Muscle layer of colon (tissue), 2 donors: ENCODE data around the gene FBXO48.

Experiments
- H3K27ac ChIP-seq: one replicate; pipeline ENCODE4 v1.7.0; 2013; ENCODE audit warnings: low read depth, mild to moderate bottlenecking, low read length, moderate library complexity
- H3K27me3 ChIP-seq, 2 donors: one replicate each; pipeline ENCODE4 v1.7.0; 2013; ENCODE audit warnings: low read length in 2 of 2, mild to moderate bottlenecking in 2 of 2; ENCODE audit not compliant: insufficient read depth in 2 of 2, control insufficient read depth in 1 of 2
- H3K36me3 ChIP-seq: one replicate; pipeline ENCODE4 v1.7.0; 2013; ENCODE audit warnings: mild to moderate bottlenecking, low read length; ENCODE audit not compliant: insufficient read depth
- H3K4me1 ChIP-seq: one replicate; pipeline ENCODE4 v1.7.0; 2013; ENCODE audit warnings: mild to moderate bottlenecking, low read length; ENCODE audit not compliant: insufficient read depth
- H3K4me3 ChIP-seq, 2 donors: one replicate each; pipeline ENCODE4 v1.7.0; 2013; ENCODE audit warnings: low read length in 2 of 2, low read depth in 1 of 2, mild to moderate bottlenecking in 1 of 2, moderate library complexity in 1 of 2
- H3K9ac ChIP-seq: one replicate; pipeline ENCODE4 v1.7.0; 2013; ENCODE audit warnings: low read length
- H3K9me3 ChIP-seq: one replicate; pipeline ENCODE4 v1.7.0; 2013; ENCODE audit warnings: mild to moderate bottlenecking, low read length
- donor health status: abdominal sarcoma.
- donor health status: Adenocarcinoma of cecum.

FBXO48 gene

GRCh38 chr2:68468801-68469200, 1.7 kb upstream of the FBXO48 start:
- H3K4me1 ChIP-seq, result peaks cover 6% of the 10 kb centered on the region
- no peak overlapping the region for H3K4me3 ChIP-seq
- H3K9me3 ChIP-seq, result no peaks in the 10 kb centered on the region
- no peak overlapping the region for H3K9ac ChIP-seq
- no peaks in the 10 kb centered on the region for H3K27me3 ChIP-seq
- H3K27ac ChIP-seq, result no peak overlapping the region
- no peaks in the 10 kb centered on the region for H3K36me3 ChIP-seq

DNA sequence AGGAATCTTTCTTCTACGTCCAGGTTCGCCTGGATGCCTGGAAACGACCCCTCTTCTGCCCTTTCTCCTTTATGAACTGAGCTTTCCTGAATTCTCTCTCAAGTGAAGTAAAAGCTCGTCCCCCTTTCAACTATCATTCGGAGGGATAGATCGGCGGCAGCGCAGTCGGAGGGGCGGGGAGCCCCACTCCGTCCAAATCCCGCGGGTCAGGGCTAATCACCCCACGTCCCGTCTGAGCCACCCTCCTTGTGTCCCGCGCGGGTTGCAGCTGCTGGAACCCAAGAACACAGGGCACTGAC, 367 bp downstream of the FBXO48 start:
- Histone ChIP-seq H3K9me3 (no peaks in the 10 kb centered on the region), H3K36me3 (no peaks in the 10 kb centered on the region), H3K27me3 (no peaks in the 10 kb centered on the region), H3K9ac (peak overlapping the region; percentile 94), H3K4me3 (peak overlapping the region; percentile 84 to 95), H3K4me1 (peaks cover 6% of the 10 kb centered on the region), H3K27ac (peak overlapping the region; percentile 67)

DNA sequence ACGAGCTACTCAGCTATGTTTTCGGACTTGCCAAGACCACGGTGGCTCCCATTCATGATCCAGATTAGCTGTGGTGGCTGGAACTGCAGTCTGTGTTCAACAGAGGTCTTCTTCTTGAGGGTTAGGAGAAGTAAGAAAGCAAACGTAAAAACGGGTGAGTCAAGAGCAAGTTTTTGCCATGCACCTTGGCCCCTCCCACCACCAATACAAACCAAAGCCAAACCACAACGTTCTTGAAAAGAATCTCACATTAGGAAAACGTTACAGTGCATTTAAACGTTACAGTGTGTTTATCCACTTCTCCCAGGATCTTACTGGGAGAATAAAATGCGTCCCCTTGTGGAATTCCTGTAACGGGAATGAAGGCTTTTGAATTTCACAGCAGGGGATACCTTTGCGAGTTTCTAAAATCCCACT, 725 bp downstream of the FBXO48 start:
- peak overlapping the region; percentile 94 for H3K9ac ChIP-seq
- peak overlapping the region; percentile 84 to 95 for H3K4me3 ChIP-seq
- H3K4me1 ChIP-seq, result peaks cover 6% of the 10 kb centered on the region
- no peaks in the 10 kb centered on the region for H3K27me3 ChIP-seq
- H3K9me3 ChIP-seq, result no peaks in the 10 kb centered on the region
- H3K27ac ChIP-seq, result peak overlapping the region; percentile 67
- H3K36me3 ChIP-seq, result no peaks in the 10 kb centered on the region

DNA sequence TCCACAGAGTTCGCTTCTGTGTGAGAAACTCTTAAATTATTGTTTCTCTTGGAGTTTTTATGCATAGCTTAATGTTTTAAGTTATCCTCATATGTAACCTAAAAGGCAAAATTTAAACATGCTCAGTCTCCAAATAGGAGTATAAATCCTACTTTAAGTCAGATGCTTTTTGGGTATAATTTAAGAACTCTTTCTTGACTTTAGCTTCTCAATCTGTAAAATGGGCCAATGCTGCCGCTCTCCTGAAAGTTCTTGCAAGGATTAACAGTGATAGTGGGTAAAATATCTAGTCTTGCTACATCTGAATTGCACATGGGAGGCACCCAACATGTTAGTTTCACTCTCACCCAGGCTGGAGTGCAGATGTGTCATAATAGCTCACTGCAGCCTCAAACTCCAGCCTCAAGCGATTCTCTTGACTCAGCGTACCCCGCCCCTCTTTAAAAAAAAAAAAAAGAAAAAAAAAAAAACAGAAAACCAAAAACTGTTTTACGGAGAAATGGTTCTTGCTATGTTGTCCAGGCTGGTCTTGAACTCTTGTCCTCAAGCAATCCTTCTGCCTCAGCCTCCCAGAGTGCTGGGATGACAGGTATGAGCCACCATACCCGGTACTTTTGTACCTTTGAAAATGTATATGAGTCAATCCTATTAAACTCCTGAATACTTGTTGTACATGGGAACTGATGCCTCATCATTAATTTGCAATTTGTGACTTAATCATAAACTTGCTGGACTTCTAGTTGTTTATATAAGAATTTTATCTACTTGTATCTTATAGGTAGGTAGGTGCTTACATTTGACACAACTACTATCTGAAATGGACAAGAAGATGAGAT, 1.8 kb downstream of the FBXO48 start:
- H3K4me1 ChIP-seq, result peaks cover 6% of the 10 kb centered on the region
- no peak overlapping the region for H3K27ac ChIP-seq
- no peaks in the 10 kb centered on the region for H3K27me3 ChIP-seq
- no peaks in the 10 kb centered on the region for H3K36me3 ChIP-seq
- H3K9me3 ChIP-seq, result no peaks in the 10 kb centered on the region
- no peak overlapping the region for H3K4me3 ChIP-seq
- no peak overlapping the region for H3K9ac ChIP-seq

DNA sequence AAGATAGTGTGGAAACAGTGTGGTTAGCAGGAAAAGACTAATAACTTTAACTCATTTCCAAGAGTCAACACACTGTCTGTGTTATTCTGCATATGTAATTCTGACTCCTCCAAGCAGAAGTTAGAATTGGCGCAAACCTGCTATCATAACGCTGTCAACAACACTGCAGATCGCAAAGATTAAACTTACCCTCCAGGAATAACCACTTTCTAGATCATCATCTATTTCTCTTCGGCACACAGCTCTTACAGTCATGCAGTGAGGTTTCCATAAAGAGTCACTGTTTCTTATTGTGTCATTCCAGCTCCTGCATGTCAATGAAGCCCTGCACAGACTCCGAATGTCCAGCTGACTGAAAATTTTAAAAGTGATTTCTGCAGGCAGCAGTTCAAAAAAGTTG, 2.4 kb downstream of the FBXO48 start:
- peaks cover 6% of the 10 kb centered on the region for H3K4me1 ChIP-seq
- H3K27ac ChIP-seq, result no peak overlapping the region
- no peak overlapping the region for H3K4me3 ChIP-seq
- H3K27me3 ChIP-seq, result no peaks in the 10 kb centered on the region
- H3K36me3 ChIP-seq, result no peaks in the 10 kb centered on the region
- no peak overlapping the region for H3K9ac ChIP-seq
- H3K9me3 ChIP-seq, result no peaks in the 10 kb centered on the region

DNA sequence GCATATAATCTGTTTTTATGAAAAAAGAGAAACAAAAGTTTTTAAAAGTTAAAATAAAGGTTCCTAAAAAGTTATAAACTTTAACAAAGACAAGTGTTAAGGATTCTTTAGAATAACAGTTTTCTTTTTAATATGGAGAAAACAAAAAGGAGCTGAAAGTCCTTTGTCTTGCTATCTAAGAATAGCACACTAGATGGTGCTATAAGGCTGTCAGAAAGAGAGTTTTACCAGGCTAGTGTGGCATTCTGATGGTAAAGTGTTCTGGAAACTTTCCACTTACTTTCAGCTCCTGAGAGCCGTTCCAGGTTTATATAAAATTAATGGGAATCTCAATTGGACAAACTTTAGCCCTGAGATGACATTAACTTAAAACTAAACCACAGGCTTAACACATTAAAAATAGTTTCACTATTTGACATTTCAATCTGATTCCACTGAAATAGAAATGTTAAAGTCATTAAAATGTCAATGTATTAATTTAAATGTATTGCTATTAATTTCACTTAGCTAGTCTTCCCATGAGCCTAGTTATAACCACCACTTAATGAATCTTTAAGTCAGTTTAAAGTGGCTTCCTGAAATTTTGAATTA, 3.7 kb downstream of the FBXO48 start:
- Histone ChIP-seq H3K9me3 (no peaks in the 10 kb centered on the region), H3K4me1 (peaks cover 6% of the 10 kb centered on the region), H3K9ac (no peak overlapping the region), H3K36me3 (no peaks in the 10 kb centered on the region), H3K4me3 (no peak overlapping the region), H3K27me3 (no peaks in the 10 kb centered on the region), H3K27ac (no peak overlapping the region)

DNA sequence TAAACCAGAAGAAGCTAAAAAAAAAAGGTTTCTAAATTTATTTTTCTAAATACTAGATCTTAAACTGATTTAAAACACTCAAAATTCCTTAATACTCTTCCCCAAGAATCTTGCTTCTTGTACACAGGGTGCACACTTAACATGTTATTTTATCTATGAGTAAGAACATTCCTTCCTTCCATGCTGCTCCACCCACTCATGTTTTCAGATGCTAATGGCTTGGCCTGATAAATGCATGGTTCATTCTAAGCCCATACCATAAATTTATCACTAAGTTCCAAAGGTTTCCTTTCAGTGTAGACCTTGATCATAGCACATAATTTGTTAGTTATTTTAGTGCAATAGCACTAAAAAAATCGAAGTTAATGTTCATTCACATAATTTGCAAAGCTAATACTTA, 8.1 kb downstream of the FBXO48 start:
- H3K4me1 ChIP-seq, result no peaks in the 10 kb centered on the region
- no peak overlapping the region for H3K4me3 ChIP-seq
- no peaks in the 10 kb centered on the region for H3K9me3 ChIP-seq
- H3K9ac ChIP-seq, result no peak overlapping the region
- H3K36me3 ChIP-seq, result no peaks in the 10 kb centered on the region
- H3K27me3 ChIP-seq, result no peaks in the 10 kb centered on the region
- no peak overlapping the region for H3K27ac ChIP-seq

GRCh38 chr2:68456198-68456597, 10.9 kb downstream of the FBXO48 start:
- H3K9ac ChIP-seq, result no peak overlapping the region
- no peaks in the 10 kb centered on the region for H3K9me3 ChIP-seq
- no peak overlapping the region for H3K27ac ChIP-seq
- no peaks in the 10 kb centered on the region for H3K36me3 ChIP-seq
- no peaks in the 10 kb centered on the region for H3K4me1 ChIP-seq
- no peaks in the 10 kb centered on the region for H3K27me3 ChIP-seq
- no peak overlapping the region for H3K4me3 ChIP-seq

DNA sequence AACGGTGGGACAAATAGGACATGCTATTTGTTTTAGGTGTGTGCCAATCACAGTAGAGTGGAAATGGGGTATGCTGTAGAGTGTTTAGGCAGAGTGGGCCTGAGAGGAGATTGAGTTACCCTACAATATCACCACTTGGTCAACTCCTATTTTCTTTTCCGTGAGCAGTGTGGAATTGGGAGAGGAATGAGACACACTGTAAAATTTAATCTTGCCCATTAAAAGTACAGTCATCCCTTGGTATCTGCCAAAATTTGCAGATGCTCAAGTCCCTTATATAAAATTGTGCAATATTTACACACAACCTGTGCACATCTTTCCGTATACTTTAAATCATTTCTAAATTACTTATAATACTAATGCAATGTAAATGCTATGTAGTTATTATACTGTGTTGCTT, 12.4 kb downstream of the FBXO48 start:
- Histone ChIP-seq H3K36me3 (no peaks in the 10 kb centered on the region), H3K27ac (no peak overlapping the region), H3K27me3 (no peaks in the 10 kb centered on the region), H3K4me1 (no peaks in the 10 kb centered on the region), H3K9me3 (no peaks in the 10 kb centered on the region), H3K9ac (no peak overlapping the region), H3K4me3 (no peak overlapping the region)

DNA sequence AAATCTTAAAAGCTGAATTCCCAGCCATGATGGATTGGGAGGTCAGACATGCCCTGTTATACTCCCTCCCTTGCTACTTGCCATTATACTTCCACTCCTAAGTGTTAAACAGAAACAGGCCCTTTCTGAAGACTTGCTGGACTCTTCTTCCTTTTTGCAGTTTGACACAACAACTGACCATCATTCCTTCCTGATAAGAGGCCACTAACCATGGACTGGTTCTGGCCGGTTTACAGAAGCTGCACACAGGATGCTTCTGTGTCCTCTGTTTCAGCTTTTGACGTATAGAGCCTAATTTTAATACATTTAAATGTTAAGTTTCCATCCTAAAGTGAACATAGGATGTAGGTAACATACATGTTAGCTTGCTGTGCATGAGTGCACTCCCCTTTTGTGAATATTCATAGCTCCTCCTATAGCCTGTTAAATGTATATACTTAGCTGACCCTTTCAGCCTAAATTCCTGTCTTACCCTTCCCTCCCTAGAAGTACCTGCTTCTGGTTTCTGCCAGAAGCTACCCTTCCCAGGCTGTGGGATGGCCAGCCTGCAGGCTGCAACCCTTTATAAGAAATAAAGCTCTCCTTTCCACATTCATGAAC, 13.2 kb downstream of the FBXO48 start:
- Histone ChIP-seq H3K9me3 (no peaks in the 10 kb centered on the region), H3K9ac (no peak overlapping the region), H3K27me3 (no peaks in the 10 kb centered on the region), H3K27ac (no peak overlapping the region), H3K4me3 (no peak overlapping the region), H3K4me1 (no peaks in the 10 kb centered on the region), H3K36me3 (no peaks in the 10 kb centered on the region)

- Histone ChIP-seq H3K4me3 (no peak overlapping the region), H3K27ac (no peak overlapping the region), H3K27me3 (no peaks in the 10 kb centered on the region), H3K9ac (no peak overlapping the region), H3K36me3 (no peaks in the 10 kb centered on the region), H3K4me1 (no peaks in the 10 kb centered on the region), H3K9me3 (no peaks in the 10 kb centered on the region)
Observed at GRCh38 chr2:68452158-68452900, 14.8 kb downstream of the FBXO48 start.
